GM13976 (cell line): ENCODE measurements around the gene TBX10.
"Not testable (repeated sequence)": the region's sequence is repeated elsewhere in the genome, so short reads cannot be mapped to it uniquely, and the experiment has no call there.

Experiments used
- DNase-seq: peaks from one replicate; pipeline ENCODE4 v3.0.0; 2012; ENCODE audit warnings: low spot score
- in situ Hi-C: fragments of 300-500 bp; cut with MboI; formaldehyde crosslinking; loops from one replicate; pipeline ENCODE4 v1.12.0; 2022; ENCODE audit warnings: low sequenced_read_pairs, mixed read lengths, inconsistent platforms; ENCODE audit not compliant: unreplicated experiment
- TF ChIP-seq, protein P1 (sequence below): IDR thresholded peaks from 2 replicates; pipeline ENCODE4 v1.5.1; 2012; ENCODE audit warnings: borderline replicate concordance, mild to moderate bottlenecking; ENCODE audit not compliant: insufficient read depth; ENCODE audit errors: extremely low read depth, missing control alignments, control extremely low read depth

The TBX10 gene

DNA sequence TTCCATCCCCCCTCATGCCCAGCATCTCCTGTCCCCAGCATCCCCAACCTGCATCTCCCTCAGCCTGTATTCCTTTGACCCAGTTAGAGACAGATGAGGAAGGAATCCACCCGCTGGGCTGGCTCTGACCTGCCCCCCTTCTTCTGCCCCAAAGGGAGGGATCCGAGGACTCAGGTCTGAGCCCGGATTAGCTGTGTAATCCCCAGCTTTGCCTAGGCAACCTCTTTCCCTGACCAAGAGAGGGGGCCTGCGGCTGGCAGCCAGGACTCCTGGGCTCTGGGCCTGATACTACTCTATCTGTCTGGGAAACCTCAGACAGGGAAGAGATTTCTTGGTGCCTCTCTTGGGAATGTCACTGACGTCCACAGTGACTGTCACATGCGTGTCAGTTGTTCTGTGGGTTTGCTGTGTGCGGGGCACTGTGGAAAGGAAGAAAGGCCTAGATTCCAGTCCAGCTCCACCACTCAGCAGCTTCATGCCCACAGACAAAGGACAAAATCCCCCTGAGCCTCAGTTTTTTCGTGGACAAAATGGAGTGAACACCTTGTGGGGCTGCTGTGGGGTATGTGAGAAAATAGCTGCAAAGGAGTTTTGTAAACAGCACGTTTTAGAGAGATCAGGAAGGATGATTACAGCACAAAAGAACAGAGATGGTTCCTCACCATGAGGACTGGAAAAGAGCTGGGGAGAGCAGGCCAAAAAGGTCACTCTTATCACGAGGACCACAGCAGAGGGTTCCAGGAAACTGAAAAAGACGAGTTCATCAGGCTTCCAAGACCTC is 34.1 kb downstream of the TBX10 start:
- TF ChIP-seq, protein P1, sequence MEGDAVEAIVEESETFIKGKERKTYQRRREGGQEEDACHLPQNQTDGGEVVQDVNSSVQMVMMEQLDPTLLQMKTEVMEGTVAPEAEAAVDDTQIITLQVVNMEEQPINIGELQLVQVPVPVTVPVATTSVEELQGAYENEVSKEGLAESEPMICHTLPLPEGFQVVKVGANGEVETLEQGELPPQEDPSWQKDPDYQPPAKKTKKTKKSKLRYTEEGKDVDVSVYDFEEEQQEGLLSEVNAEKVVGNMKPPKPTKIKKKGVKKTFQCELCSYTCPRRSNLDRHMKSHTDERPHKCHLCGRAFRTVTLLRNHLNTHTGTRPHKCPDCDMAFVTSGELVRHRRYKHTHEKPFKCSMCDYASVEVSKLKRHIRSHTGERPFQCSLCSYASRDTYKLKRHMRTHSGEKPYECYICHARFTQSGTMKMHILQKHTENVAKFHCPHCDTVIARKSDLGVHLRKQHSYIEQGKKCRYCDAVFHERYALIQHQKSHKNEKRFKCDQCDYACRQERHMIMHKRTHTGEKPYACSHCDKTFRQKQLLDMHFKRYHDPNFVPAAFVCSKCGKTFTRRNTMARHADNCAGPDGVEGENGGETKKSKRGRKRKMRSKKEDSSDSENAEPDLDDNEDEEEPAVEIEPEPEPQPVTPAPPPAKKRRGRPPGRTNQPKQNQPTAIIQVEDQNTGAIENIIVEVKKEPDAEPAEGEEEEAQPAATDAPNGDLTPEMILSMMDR: no peak
- no peak for DNase-seq
- in situ Hi-C loops: no loop called here

DNA sequence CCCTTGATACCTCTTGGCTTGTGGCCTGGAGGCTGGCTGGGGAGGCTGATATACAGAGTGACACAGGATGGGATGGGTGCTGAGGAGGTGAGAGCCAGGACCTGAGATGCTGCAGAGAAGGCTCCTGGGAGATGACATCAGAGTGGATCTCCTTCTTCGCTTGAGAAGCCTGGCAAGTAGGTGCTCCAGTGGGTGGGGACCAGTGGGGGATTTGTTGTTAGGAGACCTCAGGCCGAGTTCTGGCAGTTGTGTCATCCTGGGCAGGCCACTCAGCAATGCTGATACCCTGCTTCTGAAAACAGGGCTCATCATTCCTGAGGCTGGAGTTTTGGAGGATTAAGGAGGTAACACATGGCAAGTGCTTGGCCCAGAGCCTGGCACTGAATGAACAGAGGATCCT is 34.7 kb downstream of the TBX10 start:
- no peak for DNase-seq
- TF ChIP-seq, protein P1: no peak
- in situ Hi-C loops: no loop called here

DNA sequence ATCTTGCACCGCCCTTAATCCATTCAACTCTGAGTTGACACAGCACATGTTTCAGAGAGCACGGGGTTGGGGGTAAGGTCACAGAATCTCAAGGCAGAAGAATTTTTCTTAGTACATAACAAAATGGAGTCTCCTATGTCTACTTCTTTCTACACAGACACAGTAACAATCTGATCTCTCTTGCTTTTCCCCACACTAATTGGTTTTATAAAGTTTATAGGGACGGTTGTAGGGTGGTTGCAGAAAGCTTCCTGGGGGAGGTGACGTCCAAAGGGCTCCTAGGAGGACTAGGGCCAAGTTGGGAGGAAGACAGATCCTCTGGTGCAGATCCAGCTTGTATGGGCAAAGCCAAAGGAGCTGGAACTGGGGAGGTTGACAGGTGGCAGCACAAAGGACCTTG is 35.4 kb downstream of the TBX10 start:
- DNase-seq, in situ Hi-C loops: not testable (repeated sequence)

DNA sequence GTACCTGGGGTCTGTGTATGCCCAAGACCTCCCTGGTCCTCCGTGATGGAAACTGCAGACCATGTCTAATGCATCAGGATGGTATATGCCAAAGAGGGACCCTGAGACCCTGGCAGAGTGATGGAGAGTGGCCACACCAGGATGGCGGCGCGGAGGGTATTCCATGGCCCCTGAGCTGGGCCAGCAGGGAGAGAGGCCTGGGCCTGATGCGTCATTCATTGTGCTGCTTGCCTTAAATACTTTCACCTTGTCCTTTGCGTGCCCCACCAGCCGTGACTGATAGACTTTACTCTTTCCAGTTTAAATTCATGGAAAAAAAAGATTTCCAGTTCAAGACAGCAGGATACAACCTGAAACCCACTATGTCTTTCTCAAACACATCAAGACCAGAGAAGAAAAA is 38.5 kb downstream of the TBX10 start:
- in situ Hi-C loops: no loop called here
- TF ChIP-seq, protein P1: no peak
- DNase-seq: no peak

DNA sequence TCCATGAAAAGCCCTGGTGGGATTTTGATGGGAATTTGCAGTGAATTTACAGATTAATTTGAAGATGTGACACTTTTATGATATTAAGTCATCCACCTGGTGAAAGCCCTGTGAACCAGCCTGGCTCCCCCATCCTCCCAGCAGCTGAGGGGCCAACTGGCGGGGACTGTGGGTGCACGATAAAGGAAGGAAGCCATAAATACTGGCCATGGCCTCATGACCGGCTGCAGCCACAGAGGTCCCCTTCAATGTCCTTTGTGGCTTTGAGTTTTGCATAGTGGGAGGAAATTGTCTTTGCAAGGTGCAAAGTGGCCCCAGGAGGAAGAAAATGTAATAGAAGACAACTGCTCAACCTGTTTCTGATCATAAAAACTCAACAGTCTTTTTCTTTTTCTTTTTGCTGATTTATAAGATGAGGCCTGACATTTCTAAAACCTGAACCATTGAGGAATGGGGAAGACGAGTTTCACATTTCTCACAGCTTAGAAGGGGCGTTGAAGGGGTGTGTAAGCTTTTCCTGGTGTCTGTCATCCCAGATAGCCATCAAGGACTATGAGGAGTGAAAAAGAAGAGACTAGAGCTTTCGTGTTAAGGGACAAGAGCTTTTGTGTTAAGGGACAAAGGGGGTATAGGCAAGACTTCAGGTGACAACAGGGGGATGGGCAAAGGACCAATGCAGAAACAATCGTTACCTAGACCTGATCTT is 39.1 kb downstream of the TBX10 start:
- in situ Hi-C loops: no loop called here
- DNase-seq: peak; percentile 75
- TF ChIP-seq, protein P1: no peak

DNA sequence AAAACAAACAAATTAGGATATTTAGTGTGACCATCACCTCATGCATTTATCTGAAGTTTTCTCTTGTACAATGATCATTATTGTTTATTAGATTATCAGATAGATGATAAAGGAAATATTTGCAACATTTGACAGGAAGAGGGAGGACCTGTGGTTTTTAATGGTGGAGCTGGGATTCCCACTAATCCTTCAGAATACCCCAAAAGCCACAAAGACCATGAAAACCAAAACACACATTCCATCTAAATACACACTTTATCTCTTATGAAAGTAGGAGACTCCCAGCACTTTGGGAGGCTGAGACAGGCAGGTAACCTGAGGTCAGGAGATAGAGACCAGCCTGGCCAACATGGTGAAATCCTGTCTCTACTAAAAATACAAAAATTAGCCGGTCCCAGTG is 40.4 kb downstream of the TBX10 start:
- no peak for DNase-seq
- TF ChIP-seq, protein P1: no peak
- in situ Hi-C loops: no loop called here

DNA sequence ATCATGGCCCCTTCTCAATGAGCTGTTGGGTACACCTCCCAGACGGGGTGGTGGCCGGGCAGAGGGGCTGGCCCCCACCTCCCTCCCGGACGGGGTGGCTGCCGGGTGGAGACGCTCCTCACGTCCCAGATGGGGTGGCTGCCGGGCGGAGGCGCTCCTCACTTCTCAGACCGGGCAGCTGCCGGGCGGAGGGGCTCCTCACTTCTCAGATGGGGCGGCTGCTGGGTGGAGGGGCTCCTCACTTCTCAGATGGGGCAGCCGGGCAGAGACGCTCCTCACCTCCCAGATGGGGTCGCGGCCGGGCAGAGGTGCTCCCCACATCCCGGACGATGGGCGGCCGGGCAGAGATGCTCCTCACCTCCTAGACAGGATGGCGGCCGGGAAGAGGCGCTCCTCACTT is 41.6 kb downstream of the TBX10 start:
- in situ Hi-C loops, DNase-seq: not testable (repeated sequence)

DNA sequence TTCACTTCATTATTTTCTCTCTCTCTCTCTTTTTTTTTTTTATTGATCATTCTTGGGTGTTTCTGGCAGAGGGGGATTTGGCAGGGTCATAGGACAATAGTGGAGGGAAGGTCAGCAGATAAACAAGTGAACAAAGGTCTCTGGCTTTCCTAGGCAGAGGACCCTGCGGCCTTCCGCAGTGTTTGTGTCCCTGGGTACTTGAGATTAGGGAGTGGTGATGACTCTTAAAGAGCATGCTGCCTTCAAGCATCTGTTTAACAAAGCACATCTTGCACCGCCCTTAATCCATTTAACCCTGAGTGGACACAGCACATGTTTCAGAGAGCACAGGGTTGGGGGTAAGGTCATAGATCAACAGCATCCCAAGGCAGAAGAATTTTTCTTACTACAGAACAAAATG is 42.1 kb downstream of the TBX10 start:
- in situ Hi-C loops: not testable (repeated sequence)

More for the DNA sequence above, 42.1 kb downstream of the TBX10 start:
- DNase-seq: not testable (repeated sequence)
